CMK (cell line): Measurements from ENCODE around the gene STK4.

Source experiments
- DNase-seq: peaks from one replicate; pipeline ENCODE4 v3.0.0-alpha.2; 2010; ENCODE audit warnings: low read depth

STK4 gene

GRCh38 chr20:45111799-45112471 is 145.6 kb downstream of the STK4 start:
- DNase-seq = no peak

- no peak for DNase-seq
Observed at GRCh38 chr20:45112754-45113153, 146.4 kb downstream of the STK4 start.

GRCh38 chr20:45113865-45114264 is 147.6 kb downstream of the STK4 start:
- no peak for DNase-seq

GRCh38 chr20:45114465-45115385 is 148.4 kb downstream of the STK4 start, which contains the start of gene WFDC5:
WFDC5 (minus strand) TSS chr20:45115174; CDS start chr20:45115083, 91 bp downstream.
- DNase-seq = no peak

- DNase-seq = no peak
Observed at GRCh38 chr20:45115386-45115774, 149.1 kb downstream of the STK4 start.

GRCh38 chr20:45115829-45116228 is 149.5 kb downstream of the STK4 start:
- no peak for DNase-seq

GRCh38 chr20:45117581-45117980 is 151.3 kb downstream of the STK4 start:
- DNase-seq = no peak

- DNase-seq = no peak
Observed at GRCh38 chr20:45118028-45118427, 151.7 kb downstream of the STK4 start.

- DNase-seq = no peak
Observed at GRCh38 chr20:45119556-45120266, 153.4 kb downstream of the STK4 start.

GRCh38 chr20:45121388-45121787 is 155.1 kb downstream of the STK4 start:
- no peak for DNase-seq

GRCh38 chr20:45124365-45124764 is 158.1 kb downstream of the STK4 start, which contains the start of gene WFDC12:
WFDC12 (minus strand) TSS chr20:45124465; CDS start chr20:45124447, 18 bp downstream.
- no peak for DNase-seq

- no peak for DNase-seq
Observed at GRCh38 chr20:45128099-45128498, 161.8 kb downstream of the STK4 start.
